GM15510 (cell line): ENCODE data around the gene SHE.

Source experiments
- POLR2A ChIP-seq: IDR thresholded peaks from 3 replicates; pipeline ENCODE4 v1.6.1; 2011; ENCODE audit warnings: borderline replicate concordance; ENCODE audit not compliant: insufficient read length; ENCODE audit errors: extremely low read depth

SHE gene

DNA sequence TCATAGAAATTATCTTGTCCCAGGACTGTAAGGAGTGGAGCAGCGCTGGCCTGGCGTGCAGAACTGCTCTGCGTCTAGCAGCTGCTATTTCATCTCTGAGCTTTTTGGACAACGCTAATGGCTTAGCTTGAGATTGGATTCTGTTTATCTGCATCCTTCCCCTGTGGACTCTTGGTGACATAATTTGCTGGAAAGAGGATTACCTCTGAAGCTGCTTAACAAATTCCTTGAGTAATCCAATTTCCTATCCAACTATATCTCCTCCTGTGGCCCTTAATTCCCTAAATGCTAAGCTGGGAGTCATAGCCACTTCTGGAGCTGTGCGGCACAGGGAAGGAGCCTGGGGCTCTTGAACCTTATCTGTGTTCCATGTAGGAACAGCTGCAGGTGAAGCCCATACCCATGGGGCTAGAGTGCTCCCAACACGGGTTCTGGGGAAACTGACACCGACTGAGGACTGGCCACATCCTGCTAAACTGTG, 53.8 kb downstream of the SHE start:
- no peak for TF ChIP-seq POLR2A

DNA sequence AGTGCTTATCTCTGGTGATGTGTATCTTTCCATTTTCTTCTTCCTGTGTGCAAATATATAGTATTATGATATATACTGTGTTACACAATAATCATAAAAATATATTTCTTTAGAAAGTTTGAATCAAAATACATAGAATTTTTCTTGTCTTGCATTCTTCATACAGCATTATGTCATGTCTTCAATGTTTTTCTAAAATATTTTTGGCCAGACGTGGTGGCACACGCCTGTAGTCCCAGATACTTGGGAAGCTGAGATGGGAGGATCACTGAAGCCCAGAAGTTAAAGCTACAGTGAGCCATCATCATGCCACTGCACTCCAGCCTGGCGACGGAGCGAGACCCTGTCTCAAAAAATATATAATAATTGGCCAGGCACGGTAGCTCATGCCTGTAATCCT, 55.4 kb downstream of the SHE start:
- TF ChIP-seq POLR2A = no peak

DNA sequence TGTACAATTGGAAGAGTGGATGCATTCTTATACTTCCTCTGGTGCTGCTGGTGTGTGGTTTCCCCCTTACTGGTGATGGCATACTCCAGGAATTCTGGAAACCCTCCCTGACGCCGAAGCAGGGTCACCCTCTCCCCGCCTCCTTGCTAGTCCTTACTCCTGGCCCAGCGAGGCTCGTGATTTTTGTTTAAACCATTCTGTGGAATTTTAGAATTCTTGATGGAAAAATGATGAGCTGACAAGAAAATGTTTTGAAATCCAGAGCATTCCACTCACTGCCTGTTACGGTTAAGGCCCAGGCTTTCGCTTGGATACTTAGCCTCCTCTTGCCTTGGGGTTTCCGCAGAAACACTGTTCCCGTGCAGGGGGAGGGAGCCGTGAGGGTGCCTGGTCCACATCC, 55.9 kb downstream of the SHE start:
- TF ChIP-seq POLR2A = no peak

DNA sequence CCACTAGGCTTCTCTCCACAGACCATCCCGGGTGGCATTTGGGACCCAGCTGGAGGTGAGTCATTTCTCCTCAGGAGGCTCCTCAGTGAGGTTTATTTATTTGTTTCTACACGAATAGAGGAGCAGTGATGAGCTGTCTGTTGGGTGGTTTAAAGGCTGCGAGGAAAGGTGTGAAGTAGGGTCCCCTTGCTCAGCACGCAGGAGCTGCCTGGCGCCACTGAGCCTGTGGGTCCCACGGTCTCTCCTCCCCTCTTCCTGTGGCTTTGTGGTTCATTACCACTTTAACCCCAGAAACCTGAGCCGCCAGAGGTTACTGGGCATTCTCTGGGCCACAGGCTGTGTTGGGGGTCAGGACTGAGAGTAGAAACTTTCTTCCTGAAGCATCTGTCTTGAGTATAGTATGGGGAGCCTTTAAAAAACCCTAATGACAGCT, 57.2 kb downstream of the SHE start:
- no peak for TF ChIP-seq POLR2A

DNA sequence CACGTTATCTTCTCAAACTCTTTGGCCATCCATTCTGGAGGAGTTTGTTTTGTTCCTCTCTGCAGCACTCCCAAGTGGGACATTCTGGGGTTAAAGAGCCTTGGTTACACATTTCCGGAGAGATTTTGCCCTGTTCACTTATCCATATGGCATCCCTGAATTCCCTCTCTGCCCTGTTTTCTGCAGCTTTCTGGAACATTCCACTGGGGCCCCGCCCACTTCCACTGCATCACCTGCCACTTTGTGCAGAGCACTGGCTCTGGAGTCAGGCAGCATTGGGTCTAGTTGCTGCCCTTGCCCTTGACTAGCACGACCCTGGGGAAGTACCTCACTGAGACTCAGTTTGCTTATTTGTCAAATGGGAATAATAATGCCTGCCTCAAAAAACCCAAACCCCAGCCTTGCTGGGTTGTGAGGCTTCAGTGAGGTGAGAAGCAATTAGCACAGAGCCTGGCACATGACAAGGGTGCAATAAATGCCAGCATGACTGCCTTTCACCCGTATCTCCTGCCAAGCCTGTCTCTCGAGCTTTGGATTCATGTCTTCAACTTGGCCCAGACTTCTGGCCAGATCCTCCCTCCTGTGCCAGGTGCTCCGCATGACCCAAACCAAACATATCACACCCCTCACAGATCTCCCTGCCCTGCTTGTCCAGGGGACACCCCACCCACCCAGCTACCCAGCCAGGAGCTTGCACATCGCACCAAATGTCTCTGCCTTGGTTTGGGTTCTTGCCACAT, 58.8 kb downstream of the SHE start:
- no peak for TF ChIP-seq POLR2A

DNA sequence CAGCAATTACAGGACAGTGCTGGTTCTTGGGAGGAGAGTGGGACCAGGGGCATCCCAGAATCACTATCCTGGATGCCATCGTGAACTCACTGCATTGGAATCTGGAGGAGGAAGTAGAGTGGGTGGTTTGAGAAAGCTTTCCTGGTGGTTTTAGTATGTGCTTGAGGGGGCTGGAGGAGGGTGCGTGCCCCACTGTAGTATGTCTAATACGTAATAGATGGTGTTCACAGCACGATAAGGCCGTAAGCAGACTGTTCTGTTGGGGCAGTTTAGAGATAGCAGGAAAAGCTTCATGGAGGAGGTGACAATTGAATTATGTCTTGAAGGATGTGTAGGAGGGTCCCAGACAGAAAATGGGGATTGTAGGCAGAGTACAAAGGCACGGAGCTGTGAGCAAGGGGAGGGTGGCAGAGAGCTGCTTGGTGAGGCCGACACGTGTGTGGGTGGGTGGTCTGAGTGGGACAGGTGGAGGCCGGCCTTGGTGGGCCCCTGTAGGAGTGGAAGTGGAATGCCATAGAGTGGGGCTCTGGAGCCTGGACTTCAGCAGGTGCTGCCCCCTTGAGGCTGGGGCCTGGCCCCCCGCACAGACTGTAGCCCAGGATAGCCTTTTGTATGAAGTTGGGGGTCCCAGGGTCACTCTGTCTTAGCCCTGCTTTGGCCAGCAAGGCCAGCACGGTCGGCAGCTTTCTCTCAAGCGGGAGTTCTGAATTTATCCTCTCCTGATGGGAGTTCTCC, 60.0 kb downstream of the SHE start:
- TF ChIP-seq POLR2A = no peak

DNA sequence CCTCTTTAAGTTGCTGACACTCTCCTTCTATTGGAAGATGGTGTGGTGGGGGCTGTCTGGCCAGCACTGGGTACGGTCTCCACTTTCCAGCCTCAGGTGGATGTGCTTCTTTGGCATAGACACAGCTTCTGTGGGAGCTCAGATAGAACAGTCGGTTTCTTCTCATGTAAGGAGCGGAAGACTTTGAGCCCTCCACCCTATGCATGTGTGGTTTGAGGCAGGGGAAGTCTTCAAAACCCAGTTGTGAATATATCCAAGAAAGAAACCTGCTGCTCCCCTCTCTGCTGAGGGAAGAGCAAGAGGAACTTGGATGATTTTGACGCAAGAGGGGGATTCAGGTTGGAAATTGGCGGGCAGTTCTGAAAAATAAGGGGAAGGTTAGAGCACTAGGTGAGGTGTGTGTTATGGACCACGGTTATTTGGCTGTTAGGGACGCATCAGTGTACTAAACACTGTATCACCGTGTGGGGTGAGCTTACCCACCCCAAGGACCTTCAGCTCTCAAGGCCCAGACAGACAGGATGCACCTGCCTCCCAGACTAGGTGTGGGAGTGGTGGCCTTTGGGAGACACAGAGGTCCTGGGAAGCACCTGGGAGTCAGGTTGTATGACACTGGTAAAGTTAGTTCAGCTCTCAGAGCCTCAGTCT, 60.8 kb downstream of the SHE start:
- TF ChIP-seq POLR2A = no peak

DNA sequence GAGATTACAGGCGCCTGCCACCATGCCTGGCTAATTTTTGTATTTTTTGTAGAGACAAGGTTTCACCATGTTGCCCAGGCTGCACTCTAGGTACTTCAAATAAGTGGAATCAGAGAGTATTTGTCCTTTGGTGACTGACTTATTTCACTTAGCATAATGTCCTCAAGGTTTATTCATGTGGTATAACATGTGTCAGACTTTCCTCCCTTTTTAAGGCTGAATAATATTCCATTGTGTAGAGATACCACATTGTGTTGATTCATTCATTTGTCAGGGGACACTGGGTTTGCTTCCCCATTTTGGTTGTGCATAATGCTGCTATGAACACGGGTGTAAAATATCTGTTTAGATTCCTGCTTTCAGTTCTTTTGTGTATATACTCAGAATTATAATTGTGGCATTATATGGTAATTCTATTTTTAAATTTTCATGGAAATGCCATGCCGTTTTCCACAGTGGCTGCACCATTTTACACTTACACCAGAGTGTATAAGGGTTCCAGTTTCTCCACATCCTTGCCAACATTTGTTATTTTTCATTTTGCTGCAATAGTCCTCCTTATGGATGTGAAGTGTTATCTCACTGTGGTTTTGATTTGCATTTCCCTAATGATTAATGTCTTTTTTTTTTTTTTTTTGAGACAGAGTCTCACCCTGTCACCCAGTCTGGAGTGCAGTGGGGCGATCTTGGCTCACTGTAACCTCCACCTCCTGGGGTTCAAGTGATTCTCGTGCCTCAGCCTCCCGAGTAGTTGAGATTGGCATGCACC, 62.0 kb downstream of the SHE start:
- TF ChIP-seq POLR2A = no peak

DNA sequence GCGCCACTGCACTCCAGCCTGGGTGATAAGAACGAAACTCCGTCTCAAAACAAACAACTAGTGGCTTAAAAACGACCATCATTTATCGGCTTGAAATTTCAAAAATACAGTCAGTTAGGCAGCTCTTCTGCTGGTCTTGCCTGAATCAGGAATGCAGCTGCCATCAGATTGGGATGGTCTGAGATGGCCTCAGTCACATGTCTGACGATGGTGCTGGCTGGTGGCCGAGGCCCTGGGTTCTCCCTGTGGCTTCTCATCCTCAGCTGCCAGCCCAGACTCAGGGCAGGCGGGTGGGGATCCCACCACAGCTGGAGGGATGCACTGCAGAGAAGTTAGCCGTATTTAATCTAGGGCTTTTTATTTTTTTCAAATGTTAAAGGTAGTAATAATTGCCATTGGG, 65.8 kb downstream of the SHE start:
- TF ChIP-seq POLR2A = no peak

DNA sequence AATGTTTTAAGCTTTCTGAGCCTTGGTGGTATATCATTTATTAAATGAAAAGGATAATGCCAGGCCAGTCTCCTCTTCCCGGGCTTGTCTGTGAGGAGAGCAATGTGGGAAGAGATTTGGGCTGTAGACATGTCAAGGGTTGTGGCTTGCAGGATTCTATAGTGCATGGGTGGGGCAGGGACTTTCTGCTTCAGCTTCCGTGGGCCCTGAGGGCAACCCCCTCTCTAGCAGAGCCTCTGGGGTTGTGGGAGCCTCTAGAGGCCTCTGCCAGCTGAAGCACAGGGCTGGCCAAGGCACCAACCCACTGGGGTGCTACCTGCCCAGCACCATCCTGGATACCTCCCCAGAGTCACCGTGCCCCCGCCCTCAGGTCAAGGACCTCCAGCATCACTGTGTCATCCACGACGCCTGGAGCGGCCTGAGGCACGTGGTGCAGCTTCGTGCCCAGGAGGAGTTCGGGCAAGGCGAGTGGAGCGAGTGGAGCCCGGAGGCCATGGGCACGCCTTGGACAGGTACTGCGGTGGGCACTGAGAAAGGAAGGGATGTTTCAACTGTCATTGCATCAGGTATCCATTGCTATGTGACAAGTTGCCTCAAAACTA, 66.5 kb downstream of the SHE start:
- TF ChIP-seq POLR2A = no peak

DNA sequence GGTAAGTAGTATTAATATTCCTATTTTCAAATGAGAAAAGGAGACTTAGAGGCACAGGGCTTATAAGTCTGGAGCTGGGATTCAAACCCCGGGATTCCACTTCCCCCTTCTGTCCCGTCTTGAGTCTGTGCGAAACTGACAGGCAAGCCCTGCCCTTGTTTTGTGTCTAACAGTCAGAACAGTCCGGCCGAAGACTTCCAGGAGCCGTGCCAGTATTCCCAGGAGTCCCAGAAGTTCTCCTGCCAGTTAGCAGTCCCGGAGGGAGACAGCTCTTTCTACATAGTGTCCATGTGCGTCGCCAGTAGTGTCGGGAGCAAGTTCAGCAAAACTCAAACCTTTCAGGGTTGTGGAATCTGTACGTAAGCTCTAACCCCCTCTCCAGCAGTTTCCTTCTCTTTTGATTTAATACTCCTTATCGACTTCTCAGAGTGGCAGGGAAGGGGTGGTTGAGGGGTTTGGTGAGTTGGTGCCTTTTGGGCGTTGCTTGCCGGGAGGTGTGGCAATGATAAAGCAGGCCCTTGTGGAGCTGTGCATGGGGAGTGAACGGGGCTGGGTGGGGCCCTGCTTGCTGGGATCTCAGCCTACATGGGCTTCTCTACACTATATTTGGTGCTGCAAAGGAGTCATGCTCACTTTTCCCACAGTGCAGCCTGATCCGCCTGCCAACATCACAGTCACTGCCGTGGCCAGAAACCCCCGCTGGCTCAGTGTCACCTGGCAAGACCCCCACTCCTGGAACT, 67.7 kb downstream of the SHE start:
- no peak for TF ChIP-seq POLR2A

DNA sequence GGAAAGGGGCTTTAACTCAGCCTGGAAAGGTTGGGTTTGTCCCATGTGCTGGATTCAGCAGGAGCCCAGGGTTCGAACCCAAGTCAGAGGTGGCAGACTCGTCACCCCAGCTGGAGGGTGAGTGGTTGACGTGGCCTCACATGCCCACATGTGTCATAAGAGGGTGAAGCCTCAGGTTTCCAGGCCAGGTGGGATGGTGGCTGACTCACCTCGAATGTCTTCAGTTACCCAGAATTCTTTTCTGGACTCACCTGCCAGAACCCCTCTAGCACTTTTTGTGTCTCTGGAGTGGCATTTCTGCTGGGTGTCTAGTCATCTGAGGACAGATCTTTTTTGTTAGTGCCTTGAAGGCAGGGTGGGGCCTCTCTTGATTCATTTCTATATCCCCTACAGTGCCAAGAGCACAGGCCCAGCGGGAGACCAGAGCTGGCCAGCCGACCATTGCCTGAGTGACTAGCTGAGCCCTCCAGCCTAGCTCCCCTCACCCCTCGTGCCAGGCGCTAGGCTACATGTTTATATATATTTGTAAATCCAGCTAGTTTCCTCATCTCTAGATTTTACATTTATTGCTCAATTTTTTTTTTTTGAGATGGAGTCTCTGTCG, 68.9 kb downstream of the SHE start:
- TF ChIP-seq POLR2A = no peak

DNA sequence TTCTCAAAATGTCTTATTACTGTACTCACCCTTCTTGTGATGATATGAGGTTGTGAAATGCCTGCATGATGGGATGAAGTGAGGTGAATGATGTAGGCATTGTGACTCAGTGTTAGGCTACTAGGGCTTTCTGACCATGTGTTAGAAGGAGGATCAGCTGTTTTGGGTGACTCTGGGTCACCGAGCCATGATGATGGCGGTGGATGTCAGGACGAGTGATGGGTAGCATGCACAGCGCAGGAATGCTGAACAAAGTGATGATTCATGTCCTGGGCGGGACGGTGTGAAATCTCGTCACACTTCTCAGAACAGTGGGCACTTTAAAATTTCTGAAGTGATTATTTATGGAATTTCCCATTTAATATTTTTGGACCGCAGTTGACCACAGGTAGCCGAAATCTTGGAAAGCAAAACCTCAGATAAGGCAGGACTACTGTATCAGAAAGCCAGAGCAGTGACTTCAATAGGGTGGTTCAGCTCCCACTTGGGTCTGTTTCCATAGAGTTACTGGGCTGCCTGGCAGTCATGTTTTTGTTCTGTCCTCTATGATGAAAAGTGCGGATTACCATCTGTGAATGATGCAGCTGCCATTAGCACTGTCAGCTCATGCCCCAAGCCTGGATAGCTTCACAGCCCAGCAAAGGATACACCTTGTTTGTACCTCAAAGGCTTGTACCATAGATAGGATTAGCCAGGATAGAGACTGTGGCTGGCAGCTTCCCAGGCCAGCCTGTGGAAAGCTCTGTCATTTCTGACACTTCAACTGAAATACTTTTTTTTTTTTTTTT, 70.4 kb downstream of the SHE start:
- TF ChIP-seq POLR2A = no peak
